GM23248 (cell line): ENCODE data around the gene TMEM183A.

ENCODE experiments used
- EZH2 ChIP-seq: fragments of 200-600 bp; sonication (generic); IDR thresholded peaks from 2 replicates; pipeline ENCODE4 v1.6.1; 2018; ENCODE audit warnings: antibody characterized with exemption, mild to moderate bottlenecking; ENCODE audit not compliant: insufficient read depth, poor library complexity, severe bottlenecking
- EZH2phosphoT487 ChIP-seq: fragments of 200-600 bp; sonication (generic); IDR thresholded peaks from 2 replicates; pipeline ENCODE4 v1.6.1; 2018; ENCODE audit warnings: antibody characterized with exemption, moderate library complexity, mild to moderate bottlenecking, low read depth; ENCODE audit not compliant: insufficient read depth

DNA sequence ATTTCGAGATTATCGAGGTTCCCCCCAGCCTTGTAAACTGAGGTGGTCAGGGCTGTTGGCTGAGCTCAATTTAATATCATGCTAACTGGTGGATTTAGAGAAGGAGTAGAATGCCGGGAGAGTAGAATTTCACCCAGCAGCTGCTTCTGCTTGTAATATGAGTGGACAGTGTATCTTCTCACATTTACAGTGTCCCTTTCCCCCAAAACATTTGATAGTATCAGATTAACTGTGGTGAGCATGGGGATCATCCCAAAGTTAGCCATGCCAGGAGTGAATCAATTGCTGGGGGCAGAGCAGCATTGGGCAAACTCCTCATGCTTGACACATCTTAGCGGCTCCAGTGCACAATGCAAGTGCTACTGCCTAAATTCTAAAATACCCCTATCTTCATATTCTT is 9.9 kb downstream of the TMEM183A start:
- TF ChIP-seq EZH2 (no peak), EZH2phosphoT487 (no peak)
